HL-60 (cell line): ENCODE results near the gene SPATA17.

Source experiments
- DNase-seq, 2 experiments: peaks; one replicate each; pipeline ENCODE4 v3.0.0-alpha.2; 2010 to 2020; ENCODE audit warnings: low read depth in 1 of 2, low spot score in 1 of 2
- H3K27ac ChIP-seq: fragments of 250-450 bp; sonication (Bioruptor Pico); replicated peaks from 2 replicates; pipeline ENCODE4 v1.5.1; 2020; ENCODE audit warnings: mild to moderate bottlenecking, moderate library complexity
- H3K27me3 ChIP-seq: fragments of 250-450 bp; sonication (Bioruptor Pico); 2 replicates; pipeline ENCODE4 v1.5.1; 2021; ENCODE audit warnings: mild to moderate bottlenecking, moderate library complexity; ENCODE audit not compliant: insufficient read depth, poor library complexity, severe bottlenecking
- H3K4me3 ChIP-seq: replicated peaks from 2 replicates; pipeline ENCODE4 v1.5.1; 2011; ENCODE audit warnings: mild to moderate bottlenecking, control low read depth, low read length; ENCODE audit not compliant: insufficient read depth
- CTCF ChIP-seq: IDR thresholded peaks from one replicate; pipeline ENCODE4 v1.5.1; 2011; ENCODE audit warnings: low read length, control low read depth, inconsistent platforms; ENCODE audit not compliant: insufficient read depth
- GABPA ChIP-seq: IDR thresholded peaks from 2 replicates; pipeline ENCODE4 v1.6.1; 2012; ENCODE audit warnings: low read depth
- POLR2AphosphoS5 ChIP-seq: IDR thresholded peaks from 2 replicates; pipeline ENCODE4 v1.6.1; 2012; ENCODE audit warnings: low read depth
- REST ChIP-seq: IDR thresholded peaks from 2 replicates; pipeline ENCODE4 v1.6.1; 2012; ENCODE audit warnings: low read depth; ENCODE audit not compliant: insufficient replicate concordance
- SPI1 ChIP-seq: IDR thresholded peaks from 2 replicates; pipeline ENCODE4 v1.6.1; 2012; ENCODE audit warnings: low read depth, mild to moderate bottlenecking, borderline replicate concordance

The SPATA17 gene

GRCh38 chr1:217605390-217605789 is 25.8 kb upstream of the SPATA17 start:
- no peaks in the 10 kb centered on the region for H3K27me3 ChIP-seq
- no peak overlapping the region for H3K4me3 ChIP-seq
- no peak for TF ChIP-seq REST
- TF ChIP-seq POLR2AphosphoS5, result no peak
- TF ChIP-seq CTCF, result no peak
- no peak for TF ChIP-seq SPI1
- TF ChIP-seq GABPA, result no peak
- H3K27ac ChIP-seq, result no peak overlapping the region
- no peak for DNase-seq

GRCh38 chr1:217614200-217614712 is 16.9 kb upstream of the SPATA17 start:
- no peak for DNase-seq
- H3K4me3 ChIP-seq, result no peak overlapping the region
- no peaks in the 10 kb centered on the region for H3K27me3 ChIP-seq
- H3K27ac ChIP-seq, result no peak overlapping the region
- TF ChIP-seq REST (no peak), POLR2AphosphoS5 (no peak), SPI1 (no peak), CTCF (no peak), GABPA (no peak)

GRCh38 chr1:217617126-217617525 is 14.0 kb upstream of the SPATA17 start:
- no peaks in the 10 kb centered on the region for H3K27me3 ChIP-seq
- DNase-seq, result peak in 1 of 2 experiments; percentile 32
- H3K4me3 ChIP-seq, result no peak overlapping the region
- no peak for TF ChIP-seq REST
- peak; percentile 95 for TF ChIP-seq SPI1
- no peak for TF ChIP-seq CTCF
- TF ChIP-seq POLR2AphosphoS5, result no peak
- no peak for TF ChIP-seq GABPA
- H3K27ac ChIP-seq, result no peak overlapping the region
